ENCODE results near the gene PLEKHA4. TPM values are rescaled to one million over a fixed set of nuclear protein-coding genes. Genes with fewer than 3 reads are reported as not detected.

PLEKHA4 gene
- total and polyA plus RNA-seq, 7 donors, result 13.8 to 44.7 (median 20.7) TPM

DNA sequence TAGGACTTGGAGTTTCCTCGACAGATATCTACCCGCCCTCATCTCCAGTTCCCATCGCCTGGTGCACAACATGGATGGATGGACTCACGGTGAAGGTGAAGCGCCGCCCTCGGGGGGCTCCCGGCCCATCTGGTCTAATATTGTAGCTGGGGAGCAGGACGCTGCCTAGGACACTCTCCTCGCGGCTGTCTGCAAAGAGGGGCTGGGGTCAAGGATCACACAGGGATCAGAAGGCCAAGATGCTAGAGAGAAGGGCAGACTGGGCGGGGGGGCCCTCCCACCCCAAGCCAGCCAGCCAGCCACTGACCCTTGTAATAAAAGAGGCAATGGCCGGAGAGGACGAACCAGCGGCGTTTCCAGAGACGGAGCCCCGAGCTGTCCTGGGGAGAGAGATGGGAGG lies 7.1 kb downstream of the PLEKHA4 start:
- no peaks in the 10 kb centered on the region for H3K27me3 ChIP-seq
- H3K4me1 ChIP-seq, result peaks cover 0 to 3% (median under 1%) of the 10 kb centered on the region in 4 donors
- TF ChIP-seq, protein P1, sequence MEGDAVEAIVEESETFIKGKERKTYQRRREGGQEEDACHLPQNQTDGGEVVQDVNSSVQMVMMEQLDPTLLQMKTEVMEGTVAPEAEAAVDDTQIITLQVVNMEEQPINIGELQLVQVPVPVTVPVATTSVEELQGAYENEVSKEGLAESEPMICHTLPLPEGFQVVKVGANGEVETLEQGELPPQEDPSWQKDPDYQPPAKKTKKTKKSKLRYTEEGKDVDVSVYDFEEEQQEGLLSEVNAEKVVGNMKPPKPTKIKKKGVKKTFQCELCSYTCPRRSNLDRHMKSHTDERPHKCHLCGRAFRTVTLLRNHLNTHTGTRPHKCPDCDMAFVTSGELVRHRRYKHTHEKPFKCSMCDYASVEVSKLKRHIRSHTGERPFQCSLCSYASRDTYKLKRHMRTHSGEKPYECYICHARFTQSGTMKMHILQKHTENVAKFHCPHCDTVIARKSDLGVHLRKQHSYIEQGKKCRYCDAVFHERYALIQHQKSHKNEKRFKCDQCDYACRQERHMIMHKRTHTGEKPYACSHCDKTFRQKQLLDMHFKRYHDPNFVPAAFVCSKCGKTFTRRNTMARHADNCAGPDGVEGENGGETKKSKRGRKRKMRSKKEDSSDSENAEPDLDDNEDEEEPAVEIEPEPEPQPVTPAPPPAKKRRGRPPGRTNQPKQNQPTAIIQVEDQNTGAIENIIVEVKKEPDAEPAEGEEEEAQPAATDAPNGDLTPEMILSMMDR (IDR thresholded peaks at IDR 0.05), result no peak
- TF ChIP-seq POLR2A (IDR thresholded peaks at IDR 0.05) (no peak), POLR2AphosphoS5 (IDR thresholded peaks at IDR 0.05) (no peak), EP300 (IDR thresholded peaks at IDR 0.05) (no peak)
- H3K27ac ChIP-seq, result no peak overlapping the region
- no peak overlapping the region for H3K4me3 ChIP-seq
- no peaks in the 10 kb centered on the region for H3K9me3 ChIP-seq
- 89 to 90% methylated on average over 18 of the region's 18 CpGs for WGBS, 2 donors
- intact Hi-C loops (cut with DNase I), result no loop called here
- H3K36me3 ChIP-seq, result peaks cover 0 to 19% (median 0%) of the 10 kb centered on the region in 4 donors
- no peak for DNase-seq

DNA sequence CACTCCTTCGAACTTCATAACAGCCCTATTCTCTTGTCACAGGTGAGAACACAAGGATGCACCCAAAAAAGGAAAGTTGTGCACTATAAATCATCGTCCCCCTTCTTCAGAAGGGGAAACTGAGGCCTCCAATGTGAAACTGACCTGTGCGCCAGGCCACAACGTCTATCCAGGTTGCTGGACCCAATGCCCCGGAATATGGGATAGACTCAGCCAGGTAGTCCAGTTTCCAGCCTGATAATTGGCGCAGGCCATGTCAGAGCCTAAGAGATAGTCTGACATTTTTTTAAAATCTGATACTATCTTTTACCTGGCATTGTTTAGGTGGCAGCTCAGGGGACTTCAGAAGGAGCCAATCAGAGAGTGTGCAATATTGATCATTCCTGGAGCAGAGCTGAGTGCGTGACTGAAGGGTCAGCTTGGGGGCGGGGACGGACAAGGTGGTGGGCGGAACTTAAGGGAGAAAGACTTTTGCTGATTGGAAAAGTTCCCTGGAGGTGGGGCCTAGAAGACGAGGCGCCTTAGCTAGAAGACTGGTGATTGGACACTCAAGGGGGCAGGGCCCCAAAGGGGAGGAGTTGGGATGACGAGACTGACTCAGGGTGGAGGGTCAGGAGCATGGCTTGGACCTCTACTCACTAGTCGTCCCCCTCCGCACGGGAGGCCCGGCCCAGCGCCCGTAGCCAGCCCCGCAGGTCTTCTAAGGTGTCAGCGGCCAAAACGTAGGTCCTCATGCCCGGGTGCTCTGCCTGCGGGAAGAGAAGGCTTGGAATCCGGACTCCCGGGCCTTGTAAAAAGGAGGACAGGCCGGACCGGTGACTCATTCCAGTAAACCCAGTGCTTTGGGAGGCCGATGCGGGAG lies 8.5 kb downstream of the PLEKHA4 start:
- peak overlapping the region in 1 of 4 donors; percentile 11 for H3K4me3 ChIP-seq
- TF ChIP-seq, protein P1 (IDR thresholded peaks at IDR 0.05), result no peak
- TF ChIP-seq POLR2A (IDR thresholded peaks at IDR 0.05), result no peak
- no peak for TF ChIP-seq POLR2AphosphoS5 (IDR thresholded peaks at IDR 0.05)
- no peak for TF ChIP-seq EP300 (IDR thresholded peaks at IDR 0.05)
- 80 to 87% methylated on average over 30 of the region's 30 CpGs for WGBS, 2 donors
- H3K36me3 ChIP-seq, result peaks cover 0 to 18% (median 0%) of the 10 kb centered on the region in 4 donors
- intact Hi-C loops (cut with DNase I), result no loop called here
- no peaks in the 10 kb centered on the region for H3K27me3 ChIP-seq
- DNase-seq, result no peak
- H3K9me3 ChIP-seq, result no peaks in the 10 kb centered on the region
- H3K4me1 ChIP-seq, result no peaks in the 10 kb centered on the region
- H3K27ac ChIP-seq, result no peak overlapping the region

DNA sequence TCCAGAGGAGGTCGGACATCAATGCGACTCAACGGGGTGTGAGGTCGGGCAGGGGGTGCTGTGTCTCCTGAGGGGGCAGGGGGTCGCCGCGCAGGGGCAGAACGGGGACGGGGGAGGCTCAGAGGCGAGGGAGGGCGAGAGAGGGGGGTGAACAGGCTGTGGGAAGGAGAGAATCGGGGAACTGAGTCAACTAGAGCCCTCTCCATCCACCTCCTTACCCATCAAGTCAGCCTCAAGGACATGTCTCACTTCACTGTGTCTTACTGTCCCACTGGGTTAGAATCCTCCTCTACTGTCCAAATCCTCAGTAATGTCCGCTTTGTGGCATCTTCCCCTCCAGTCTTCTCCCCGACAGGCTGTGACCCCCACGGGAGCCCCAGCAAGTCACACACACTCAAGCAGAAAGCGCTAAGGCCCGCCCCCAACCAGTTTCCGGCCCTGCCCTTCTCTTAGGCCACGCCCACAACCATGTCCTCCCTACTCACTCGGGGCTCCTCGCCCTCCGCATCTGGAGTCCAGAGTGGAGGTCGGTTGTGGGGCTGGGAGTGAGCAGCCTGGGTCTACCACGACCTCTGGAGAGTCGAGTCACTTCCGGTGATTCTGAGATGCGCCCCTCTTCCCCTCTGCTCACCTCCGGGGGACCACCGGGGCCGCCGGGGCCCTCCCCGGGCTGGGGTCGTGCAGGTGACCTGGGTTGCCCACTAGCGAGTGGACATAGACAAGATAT lies 9.3 kb downstream of the PLEKHA4 start:
- no peak for DNase-seq
- Histone ChIP-seq H3K27me3 (no peaks in the 10 kb centered on the region), H3K36me3 (peaks cover 0 to 11% (median 0%) of the 10 kb centered on the region in 4 donors), H3K4me3 (peak overlapping the region in 1 of 4 donors; percentile 11), H3K4me1 (no peaks in the 10 kb centered on the region), H3K27ac (no peak overlapping the region), H3K9me3 (no peaks in the 10 kb centered on the region)
- 43 to 65% methylated on average over 34 of the region's 34 CpGs for WGBS, 2 donors
- TF ChIP-seq POLR2A (IDR thresholded peaks at IDR 0.05) (no peak), EP300 (IDR thresholded peaks at IDR 0.05) (no peak), POLR2AphosphoS5 (IDR thresholded peaks at IDR 0.05) (no peak)
- TF ChIP-seq, protein P1 (IDR thresholded peaks at IDR 0.05), result no peak
- intact Hi-C loops (cut with DNase I), result no loop called here

DNA sequence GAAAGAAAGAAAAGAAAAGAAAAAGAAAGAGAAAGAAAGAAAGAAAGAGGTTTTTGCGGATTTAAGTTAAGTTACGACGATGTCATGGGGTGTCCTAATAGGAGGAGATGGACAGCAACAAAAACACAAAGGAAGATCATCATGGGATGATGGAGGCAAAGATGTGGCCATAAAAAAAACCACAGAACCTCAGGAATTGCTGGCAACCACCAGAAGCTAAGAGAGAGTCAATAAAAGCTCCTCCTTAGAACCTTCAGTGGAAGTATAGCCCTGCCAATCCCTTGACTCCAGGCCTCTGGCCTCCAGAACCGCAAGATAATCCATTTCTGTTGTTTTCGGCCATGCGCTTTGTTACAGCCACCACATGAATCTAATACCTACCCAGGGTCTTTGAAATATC lies 11.5 kb downstream of the PLEKHA4 start:
- H3K27ac ChIP-seq, result no peak overlapping the region
- no peaks in the 10 kb centered on the region for H3K4me1 ChIP-seq
- peaks cover 0 to 17% (median 0%) of the 10 kb centered on the region in 4 donors for H3K36me3 ChIP-seq
- H3K4me3 ChIP-seq, result no peak overlapping the region
- no peak for DNase-seq
- H3K27me3 ChIP-seq, result no peaks in the 10 kb centered on the region
- TF ChIP-seq POLR2AphosphoS5 (IDR thresholded peaks at IDR 0.05) (no peak), EP300 (IDR thresholded peaks at IDR 0.05) (no peak), POLR2A (IDR thresholded peaks at IDR 0.05) (no peak)
- TF ChIP-seq, protein P1 (IDR thresholded peaks at IDR 0.05), result no peak
- WGBS, 2 donors, result 95 to 97% methylated on average over 6 of the region's 6 CpGs
- H3K9me3 ChIP-seq, result no peaks in the 10 kb centered on the region
- intact Hi-C loops (cut with DNase I), result no loop called here
